Kidney epithelial cell (primary cell): ENCODE data around the gene RFTN2. TPM values are rescaled to one million over a fixed set of nuclear protein-coding genes. Genes with fewer than 3 reads are reported as not detected.

Source experiments
- DNase-seq: peaks from one replicate; pipeline ENCODE4 v3.0.0-alpha.2; 2010; ENCODE audit warnings: low read depth
- H3K27me3 ChIP-seq: 2 replicates; pipeline ENCODE4 v1.6.0; 2011; ENCODE audit warnings: low read length; ENCODE audit not compliant: control insufficient read depth, insufficient read depth
- H3K36me3 ChIP-seq: 2 replicates; pipeline ENCODE4 v1.5.1; 2011; ENCODE audit warnings: low read length; ENCODE audit not compliant: control insufficient read depth, insufficient read depth
- H3K4me3 ChIP-seq: 2 replicates; pipeline ENCODE4 v1.5.1; 2011; ENCODE audit warnings: low read depth, mild to moderate bottlenecking, control low read depth, low read length
- total RNA-seq: library from RNA; depleted of rRNA; stranded (reverse); fragments of >200 nt; gene quantifications from 2 replicates; pipeline ENCODE4 v1.2.3, GENCODE V29; 2015
- TF ChIP-seq, protein P1 (sequence below): IDR thresholded peaks from 2 replicates; pipeline ENCODE4 v1.5.1; 2011; ENCODE audit warnings: mild to moderate bottlenecking, moderate library complexity, low read length, control low read depth, inconsistent platforms; ENCODE audit not compliant: insufficient read depth, poor library complexity, severe bottlenecking

The RFTN2 gene
- total RNA-seq, 1 donor from 2014 or later, result under 0.01 TPM

- no peaks in the 10 kb centered on the region for H3K36me3 ChIP-seq
- H3K4me3 ChIP-seq, result no peak overlapping the region
- no peak for DNase-seq
- H3K27me3 ChIP-seq, result no peaks in the 10 kb centered on the region
- TF ChIP-seq, protein P1, sequence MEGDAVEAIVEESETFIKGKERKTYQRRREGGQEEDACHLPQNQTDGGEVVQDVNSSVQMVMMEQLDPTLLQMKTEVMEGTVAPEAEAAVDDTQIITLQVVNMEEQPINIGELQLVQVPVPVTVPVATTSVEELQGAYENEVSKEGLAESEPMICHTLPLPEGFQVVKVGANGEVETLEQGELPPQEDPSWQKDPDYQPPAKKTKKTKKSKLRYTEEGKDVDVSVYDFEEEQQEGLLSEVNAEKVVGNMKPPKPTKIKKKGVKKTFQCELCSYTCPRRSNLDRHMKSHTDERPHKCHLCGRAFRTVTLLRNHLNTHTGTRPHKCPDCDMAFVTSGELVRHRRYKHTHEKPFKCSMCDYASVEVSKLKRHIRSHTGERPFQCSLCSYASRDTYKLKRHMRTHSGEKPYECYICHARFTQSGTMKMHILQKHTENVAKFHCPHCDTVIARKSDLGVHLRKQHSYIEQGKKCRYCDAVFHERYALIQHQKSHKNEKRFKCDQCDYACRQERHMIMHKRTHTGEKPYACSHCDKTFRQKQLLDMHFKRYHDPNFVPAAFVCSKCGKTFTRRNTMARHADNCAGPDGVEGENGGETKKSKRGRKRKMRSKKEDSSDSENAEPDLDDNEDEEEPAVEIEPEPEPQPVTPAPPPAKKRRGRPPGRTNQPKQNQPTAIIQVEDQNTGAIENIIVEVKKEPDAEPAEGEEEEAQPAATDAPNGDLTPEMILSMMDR, result no peak
Measured at GRCh38 chr2:197615016-197615652, 60.3 kb downstream of the RFTN2 start.

GRCh38 chr2:197614532-197614931 is 60.9 kb downstream of the RFTN2 start:
- TF ChIP-seq, protein P1, result no peak
- no peaks in the 10 kb centered on the region for H3K27me3 ChIP-seq
- H3K36me3 ChIP-seq, result no peaks in the 10 kb centered on the region
- DNase-seq, result no peak
- no peak overlapping the region for H3K4me3 ChIP-seq

DNA sequence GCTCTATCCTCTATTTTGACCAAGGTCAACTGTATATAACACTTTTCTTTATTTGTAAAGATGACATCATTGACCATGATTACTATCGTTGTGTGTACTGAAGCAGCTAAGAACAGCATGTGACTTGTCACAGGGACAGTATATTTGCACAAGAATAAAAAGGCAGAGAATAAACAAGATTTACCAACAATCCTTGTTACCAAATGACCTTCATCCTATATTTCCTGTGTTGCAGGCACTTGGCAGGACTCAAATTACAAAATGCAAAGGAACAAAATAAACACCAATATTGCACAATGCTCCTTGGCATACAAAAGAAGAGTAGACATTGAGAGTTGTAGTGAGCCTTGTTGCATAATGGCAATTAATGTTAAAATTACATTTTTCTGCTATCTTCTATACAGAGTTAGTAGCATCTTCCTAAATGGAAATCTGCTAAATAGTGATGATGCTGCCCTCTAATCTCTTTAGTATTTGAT is 61.8 kb downstream of the RFTN2 start:
- no peak for DNase-seq
- TF ChIP-seq, protein P1, result no peak
- Histone ChIP-seq H3K27me3 (no peaks in the 10 kb centered on the region), H3K36me3 (no peaks in the 10 kb centered on the region), H3K4me3 (no peak overlapping the region)

DNA sequence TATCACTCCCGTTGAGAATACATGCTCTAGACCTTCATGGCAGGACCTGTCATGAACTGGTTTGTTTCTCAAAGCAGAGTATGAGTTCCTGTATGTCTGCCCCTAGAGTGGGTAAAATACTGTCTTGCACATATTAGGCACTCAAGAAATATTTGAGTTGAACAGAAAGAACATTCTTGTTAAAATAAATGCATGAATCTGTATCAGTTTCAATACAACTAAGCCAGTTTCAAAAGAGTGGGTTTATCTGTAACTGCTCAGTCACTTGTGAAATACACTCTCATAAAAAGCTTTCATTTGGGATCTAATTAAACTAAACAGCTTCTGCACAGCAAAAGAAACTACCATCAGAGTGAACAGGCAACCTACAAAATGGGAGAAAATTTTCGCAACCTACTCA is 69.2 kb downstream of the RFTN2 start:
- Histone ChIP-seq H3K4me3 (no peak overlapping the region), H3K36me3 (no peaks in the 10 kb centered on the region), H3K27me3 (no peaks in the 10 kb centered on the region)
- TF ChIP-seq, protein P1, result no peak
- DNase-seq, result no peak

DNA sequence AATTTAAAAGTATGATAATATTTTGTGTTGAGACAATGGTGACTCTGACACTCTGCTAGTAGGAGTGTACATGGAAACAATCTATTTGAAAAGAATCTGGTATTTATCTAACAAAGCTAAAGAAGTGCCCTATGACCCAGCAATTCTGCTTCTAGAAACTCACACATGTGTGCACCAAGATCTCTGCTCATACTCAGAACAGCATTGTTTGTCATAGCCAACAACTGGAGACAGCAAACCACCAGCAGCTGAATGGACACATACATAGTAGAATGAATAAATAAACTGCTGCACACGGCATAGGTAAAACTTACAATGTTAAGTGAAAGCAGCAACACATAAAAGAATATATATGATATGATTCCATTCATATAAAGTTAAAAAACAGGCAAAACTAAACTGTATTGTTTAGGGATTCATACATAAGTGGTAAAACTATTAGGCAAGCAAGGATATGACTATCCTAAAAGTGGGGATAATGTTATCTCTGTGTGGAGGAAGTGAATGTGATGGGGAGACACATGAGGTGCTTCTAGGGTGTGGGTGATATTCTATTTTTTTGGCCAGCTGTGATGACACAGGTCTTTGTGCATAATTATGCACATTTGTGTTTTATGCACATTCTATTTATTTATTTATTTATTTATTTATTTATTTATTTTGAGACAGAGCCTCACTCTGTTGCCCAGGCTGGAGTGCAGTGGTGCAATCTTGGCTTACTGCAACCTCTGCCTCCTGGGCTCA is 71.1 kb downstream of the RFTN2 start:
- TF ChIP-seq, protein P1, result no peak
- DNase-seq, result no peak
- Histone ChIP-seq H3K36me3 (no peaks in the 10 kb centered on the region), H3K27me3 (no peaks in the 10 kb centered on the region), H3K4me3 (no peak overlapping the region)

DNA sequence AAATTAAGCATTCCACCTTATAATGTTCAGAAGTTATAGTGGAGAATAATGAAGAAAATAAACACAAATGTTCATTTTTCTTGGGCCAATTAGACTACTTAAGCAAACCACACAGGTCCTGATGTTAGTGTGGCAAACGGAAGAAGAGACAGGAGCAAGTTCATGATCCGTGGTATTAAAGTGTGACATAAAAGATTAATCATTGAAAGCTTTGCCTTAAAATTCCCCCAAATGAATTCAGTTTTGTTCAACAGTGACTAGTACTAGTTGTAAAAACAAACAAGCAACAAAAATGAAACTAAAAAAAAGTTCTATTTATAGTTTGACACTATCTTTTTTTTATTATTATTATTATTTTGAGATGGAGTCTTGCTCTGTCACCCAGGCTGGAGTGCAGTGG is 73.7 kb downstream of the RFTN2 start:
- DNase-seq, result peak; percentile 5
- Histone ChIP-seq H3K27me3 (no peaks in the 10 kb centered on the region), H3K4me3 (no peak overlapping the region), H3K36me3 (no peaks in the 10 kb centered on the region)
- TF ChIP-seq, protein P1, result no peak
